Measurements from ENCODE around the gene DDX6. TPM values are rescaled to one million over a fixed set of nuclear protein-coding genes. Genes with fewer than 3 reads are reported as not detected.
A peak's percentile ranks its signal among the peaks of the same experiment; 100 is the strongest.

Gene DDX6
- total RNA-seq, 1 donor from 2014 or later = 120 TPM

- Histone ChIP-seq H3K9me3 (no peaks in the 10 kb centered on the region), H3K4me3 (no peak overlapping the region), H3K27me3 (ENCODE audit: low read depth) (no peaks in the 10 kb centered on the region), H3K36me3 (peaks cover 100% of the 10 kb centered on the region), H3K27ac (no peak overlapping the region), H3K4me1 (no peaks in the 10 kb centered on the region)
- DNase-seq = no peak
- no peak for ATAC-seq
- TF ChIP-seq, protein P1, sequence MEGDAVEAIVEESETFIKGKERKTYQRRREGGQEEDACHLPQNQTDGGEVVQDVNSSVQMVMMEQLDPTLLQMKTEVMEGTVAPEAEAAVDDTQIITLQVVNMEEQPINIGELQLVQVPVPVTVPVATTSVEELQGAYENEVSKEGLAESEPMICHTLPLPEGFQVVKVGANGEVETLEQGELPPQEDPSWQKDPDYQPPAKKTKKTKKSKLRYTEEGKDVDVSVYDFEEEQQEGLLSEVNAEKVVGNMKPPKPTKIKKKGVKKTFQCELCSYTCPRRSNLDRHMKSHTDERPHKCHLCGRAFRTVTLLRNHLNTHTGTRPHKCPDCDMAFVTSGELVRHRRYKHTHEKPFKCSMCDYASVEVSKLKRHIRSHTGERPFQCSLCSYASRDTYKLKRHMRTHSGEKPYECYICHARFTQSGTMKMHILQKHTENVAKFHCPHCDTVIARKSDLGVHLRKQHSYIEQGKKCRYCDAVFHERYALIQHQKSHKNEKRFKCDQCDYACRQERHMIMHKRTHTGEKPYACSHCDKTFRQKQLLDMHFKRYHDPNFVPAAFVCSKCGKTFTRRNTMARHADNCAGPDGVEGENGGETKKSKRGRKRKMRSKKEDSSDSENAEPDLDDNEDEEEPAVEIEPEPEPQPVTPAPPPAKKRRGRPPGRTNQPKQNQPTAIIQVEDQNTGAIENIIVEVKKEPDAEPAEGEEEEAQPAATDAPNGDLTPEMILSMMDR (IDR thresholded peaks at IDR 0.05) = no peak
- intact Hi-C loops (cut with DNase I) = no loop called here
Measured at GRCh38 chr11:118757876-118758399, 33.0 kb downstream of the DDX6 start.

- no peaks in the 10 kb centered on the region for H3K27me3 ChIP-seq (ENCODE audit: low read depth)
- TF ChIP-seq, protein P1 (IDR thresholded peaks at IDR 0.05) = no peak
- peaks cover 13% of the 10 kb centered on the region for H3K4me1 ChIP-seq
- H3K27ac ChIP-seq = no peak overlapping the region
- ATAC-seq = no peak
- intact Hi-C loops (cut with DNase I) = no loop called here
- no peak overlapping the region for H3K4me3 ChIP-seq
- DNase-seq = no peak
- H3K9me3 ChIP-seq = no peaks in the 10 kb centered on the region
- H3K36me3 ChIP-seq = peaks cover 93% of the 10 kb centered on the region
Measured at GRCh38 chr11:118752654-118753053, 38.3 kb downstream of the DDX6 start.

DNA sequence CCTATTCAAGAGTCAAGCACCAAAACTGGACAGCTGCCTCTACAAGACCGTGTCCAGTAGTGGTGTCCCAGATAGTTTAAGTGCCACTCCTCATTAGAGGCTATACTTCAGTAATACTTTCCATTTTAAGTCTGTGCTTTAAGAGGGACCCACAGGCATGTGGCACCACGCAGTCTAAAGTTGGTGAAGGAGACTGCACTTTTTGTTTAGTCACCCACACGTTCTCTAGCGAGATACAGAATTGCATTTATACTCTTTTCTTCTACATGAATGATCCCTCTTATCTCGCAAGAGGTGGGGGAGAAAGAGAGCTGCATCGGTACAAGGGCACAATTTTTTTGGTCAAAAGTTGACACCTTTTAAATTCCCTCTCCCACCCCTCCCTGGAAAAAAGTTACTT, 41.5 kb downstream of the DDX6 start:
- no peaks in the 10 kb centered on the region for H3K9me3 ChIP-seq
- H3K27me3 ChIP-seq (ENCODE audit: low read depth) = no peaks in the 10 kb centered on the region
- intact Hi-C loops (cut with DNase I) = no loop called here
- ATAC-seq (peak; percentile 85 to 91), DNase-seq (no peak)
- H3K36me3 ChIP-seq = peaks cover 65% of the 10 kb centered on the region
- no peak overlapping the region for H3K27ac ChIP-seq
- TF ChIP-seq, protein P1 (IDR thresholded peaks at IDR 0.05) = no peak
- no peak overlapping the region for H3K4me3 ChIP-seq
- peaks cover 13% of the 10 kb centered on the region for H3K4me1 ChIP-seq

GRCh38 chr11:118748056-118748455, 42.9 kb downstream of the DDX6 start:
- H3K4me1 ChIP-seq = peaks cover 13% of the 10 kb centered on the region
- no peaks in the 10 kb centered on the region for H3K9me3 ChIP-seq
- no peak for ATAC-seq
- H3K27me3 ChIP-seq (ENCODE audit: low read depth) = no peaks in the 10 kb centered on the region
- DNase-seq = no peak
- TF ChIP-seq, protein P1 (IDR thresholded peaks at IDR 0.05) = no peak
- H3K36me3 ChIP-seq = peaks cover 51% of the 10 kb centered on the region
- H3K4me3 ChIP-seq = no peak overlapping the region
- no peak overlapping the region for H3K27ac ChIP-seq
- intact Hi-C loops (cut with DNase I) = no loop called here

DNA sequence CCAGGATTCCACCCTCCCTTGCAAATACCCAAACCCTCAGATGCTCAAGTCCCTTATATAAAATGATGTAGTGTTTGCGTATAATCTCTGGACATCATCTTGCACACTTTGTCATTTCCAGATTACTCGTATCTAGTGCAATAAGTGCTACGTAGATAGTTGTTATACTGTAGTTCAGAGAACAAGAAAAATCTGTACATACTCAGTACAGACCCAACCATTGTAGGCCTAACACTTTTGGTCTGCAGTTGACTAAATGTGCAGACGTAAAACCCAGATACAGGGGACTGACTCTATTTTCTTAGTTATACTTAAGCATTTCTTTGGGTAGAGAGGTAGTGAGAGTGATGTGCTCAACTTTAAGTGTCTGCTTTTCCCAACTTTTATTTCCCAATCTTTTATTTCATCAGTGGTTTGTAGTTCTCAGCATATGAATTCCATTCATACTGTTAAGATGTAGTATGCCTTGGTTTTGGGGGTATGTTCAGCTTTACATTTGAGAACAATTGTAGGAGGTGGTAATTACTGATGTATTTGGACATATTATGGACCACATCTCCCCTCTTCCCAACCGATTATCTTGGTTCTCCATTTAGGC, 43.9 kb downstream of the DDX6 start:
- TF ChIP-seq, protein P1 (IDR thresholded peaks at IDR 0.05) = no peak
- ATAC-seq (no peak), DNase-seq (no peak)
- intact Hi-C loops (cut with DNase I) = no loop called here
- no peaks in the 10 kb centered on the region for H3K27me3 ChIP-seq (ENCODE audit: low read depth)
- H3K9me3 ChIP-seq = no peaks in the 10 kb centered on the region
- H3K27ac ChIP-seq = no peak overlapping the region
- H3K36me3 ChIP-seq = peaks cover 41% of the 10 kb centered on the region
- H3K4me3 ChIP-seq = no peak overlapping the region
- peaks cover 13% of the 10 kb centered on the region for H3K4me1 ChIP-seq
